Kidney tubule cell (primary cell): ENCODE results near the gene INPP5A.

Source experiments
- DNase-seq: peaks from one replicate; pipeline ENCODE4 v3.0.0-alpha.2; 2018; ENCODE audit warnings: low spot score

Gene INPP5A

DNA sequence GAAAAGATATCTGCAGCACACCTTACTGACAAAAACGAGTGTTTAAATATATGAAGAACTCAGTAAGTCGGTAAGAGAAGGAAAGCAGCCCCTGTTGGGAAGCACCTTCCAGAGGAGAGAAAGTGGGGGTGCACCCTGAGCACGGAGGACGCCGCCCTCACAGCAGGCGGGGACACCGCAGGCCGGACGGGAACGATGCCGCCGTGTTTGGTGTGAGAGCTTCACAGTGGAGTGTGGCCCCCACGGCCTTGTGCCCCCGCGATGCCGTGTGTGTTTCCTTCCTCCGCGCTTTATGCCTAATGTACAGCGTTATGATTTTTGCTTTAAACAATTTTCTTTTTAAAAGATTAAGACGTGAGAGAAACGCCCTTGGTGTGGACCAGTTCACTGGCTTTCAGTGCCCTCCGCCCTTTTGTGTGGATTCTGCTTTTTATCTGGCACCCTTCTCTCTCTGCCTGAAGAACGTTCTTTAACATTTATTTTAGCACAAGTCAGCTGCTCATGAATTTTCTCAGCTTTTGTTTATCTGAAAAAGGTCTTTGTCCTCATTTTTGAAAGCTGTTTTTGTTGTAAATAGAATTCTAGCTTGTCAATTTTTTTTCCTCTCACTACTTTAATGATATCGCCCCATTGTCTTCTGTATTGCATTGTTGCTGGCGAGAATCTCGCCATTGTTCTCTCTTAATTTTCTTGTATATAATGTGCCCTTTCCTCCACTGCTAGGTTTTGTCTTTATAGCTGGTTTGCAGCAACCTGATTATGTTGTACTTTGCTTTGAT is 110.7 kb downstream of the INPP5A start:
- DNase-seq = no peak

DNA sequence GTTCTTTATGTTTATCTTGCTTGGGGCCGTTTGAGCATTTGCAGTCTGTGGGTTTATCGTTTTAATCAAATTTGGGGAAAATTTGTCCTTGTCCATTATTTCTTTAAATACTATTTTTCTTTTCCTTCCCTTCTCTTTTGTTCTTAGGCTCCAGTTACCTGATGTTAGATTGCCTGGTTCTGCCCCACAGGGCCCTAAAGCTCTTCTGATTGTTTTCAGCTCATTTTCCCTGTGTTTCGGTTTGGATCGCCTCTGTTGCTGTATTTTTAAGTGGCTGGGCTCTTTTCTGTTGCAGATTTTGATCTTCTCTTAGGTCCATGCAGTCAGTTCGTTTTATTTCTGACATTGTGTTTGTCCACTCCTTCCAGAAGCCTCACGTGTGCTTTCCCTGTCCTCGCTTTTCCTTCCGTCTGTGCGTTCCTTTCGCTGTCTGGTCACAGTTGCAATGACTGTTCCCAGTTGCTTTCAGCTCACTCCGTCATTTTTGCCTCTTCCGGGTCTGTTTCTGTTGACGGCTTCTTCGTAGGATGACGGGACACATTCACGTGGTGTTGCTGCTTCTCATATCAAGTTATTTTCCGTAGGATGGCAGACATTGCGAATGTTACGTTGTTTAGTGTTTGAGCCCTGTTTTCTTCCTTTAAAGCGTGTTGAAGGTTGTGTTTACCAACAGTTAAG is 111.4 kb downstream of the INPP5A start:
- no peak for DNase-seq

DNA sequence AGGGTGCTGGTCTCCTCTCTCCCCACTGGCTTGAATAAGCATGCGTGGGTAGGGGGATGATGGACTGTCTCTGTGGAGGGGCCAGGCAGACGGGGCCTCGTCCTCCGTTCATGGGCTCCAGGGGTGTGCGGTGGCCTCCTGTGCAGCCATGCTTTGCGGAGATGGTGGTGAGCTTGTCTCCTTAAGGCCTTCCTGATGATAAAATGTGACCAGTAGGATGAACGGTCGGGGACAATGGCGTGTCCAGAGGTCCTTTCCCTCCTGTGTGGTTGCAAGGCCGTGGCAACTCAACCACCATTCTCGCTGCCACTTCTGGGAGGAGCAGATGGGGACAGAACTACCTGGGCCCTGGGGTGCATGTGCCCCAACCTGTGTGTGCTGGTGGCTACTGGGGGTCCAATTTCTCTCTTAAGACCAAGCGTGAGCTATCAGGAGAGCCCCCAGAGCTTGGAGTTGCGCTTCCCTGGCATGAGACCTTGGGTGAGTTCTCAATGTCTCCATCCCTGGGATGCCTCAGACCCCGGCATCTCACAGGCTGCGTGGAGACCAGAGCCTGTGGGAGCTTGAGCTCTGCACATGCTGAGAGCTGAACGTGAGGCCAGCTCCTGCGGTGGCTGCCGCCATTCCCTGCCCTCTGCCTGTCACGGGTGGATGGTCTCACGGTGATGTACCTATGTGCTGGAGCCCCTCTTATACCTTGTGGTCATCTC is 112.2 kb downstream of the INPP5A start:
- DNase-seq = no peak

DNA sequence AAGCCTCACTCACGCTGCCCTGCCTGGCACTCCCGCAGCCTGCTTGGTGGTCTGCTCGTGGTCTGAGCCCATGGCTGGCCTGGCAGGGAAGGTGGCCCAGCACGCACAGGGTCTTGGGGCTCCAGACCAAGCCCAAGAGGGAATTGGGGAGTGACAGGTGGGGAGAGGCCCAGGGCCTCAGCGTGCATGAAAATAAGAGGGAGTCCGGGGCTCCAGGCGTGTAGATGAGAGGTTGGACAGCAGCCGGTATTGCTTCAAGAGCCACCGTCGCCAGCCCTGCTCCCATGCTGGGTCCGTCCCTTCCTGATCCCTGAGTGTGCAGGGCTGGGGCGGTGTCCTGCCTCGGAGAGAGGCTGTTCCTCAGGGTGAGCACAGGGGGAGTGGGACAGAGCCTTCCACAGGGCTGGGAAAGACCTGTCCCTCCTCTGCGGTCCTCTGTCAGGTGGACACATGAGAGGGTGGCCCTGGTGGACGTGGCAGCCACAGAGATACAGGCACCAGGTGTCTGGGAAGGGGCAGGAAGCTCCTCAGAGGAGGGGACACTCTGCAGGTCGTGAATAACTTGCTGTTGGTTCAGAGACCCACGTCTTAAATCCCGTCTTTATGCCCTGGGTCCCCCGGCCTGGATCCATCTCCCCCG is 113.1 kb downstream of the INPP5A start:
- DNase-seq = no peak

DNA sequence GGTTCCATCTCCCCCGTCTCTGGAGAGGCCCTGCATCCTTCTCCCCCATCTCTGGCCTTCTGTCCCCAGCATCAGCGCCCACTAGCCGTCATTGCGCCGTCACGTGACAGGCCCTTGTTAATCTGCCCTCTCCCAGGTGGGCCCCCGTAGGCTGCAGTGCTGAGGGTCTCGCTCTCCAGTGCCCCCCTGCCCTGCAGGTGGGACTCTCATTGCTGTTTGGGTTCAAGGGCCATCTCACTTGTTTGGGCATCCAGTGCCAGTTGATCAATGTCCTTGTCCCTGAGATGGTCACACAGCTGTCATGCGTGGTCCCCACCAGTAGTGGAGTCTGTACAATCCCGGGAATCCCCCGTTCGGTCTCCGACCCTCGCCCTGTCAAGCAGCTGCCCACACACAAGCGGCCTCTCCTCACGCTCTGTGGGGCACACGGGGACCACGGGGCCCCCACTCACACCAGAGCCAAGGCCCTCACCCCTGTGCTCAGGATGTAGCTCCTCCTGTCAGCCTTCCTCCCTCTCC is 114.0 kb downstream of the INPP5A start:
- DNase-seq = no peak

DNA sequence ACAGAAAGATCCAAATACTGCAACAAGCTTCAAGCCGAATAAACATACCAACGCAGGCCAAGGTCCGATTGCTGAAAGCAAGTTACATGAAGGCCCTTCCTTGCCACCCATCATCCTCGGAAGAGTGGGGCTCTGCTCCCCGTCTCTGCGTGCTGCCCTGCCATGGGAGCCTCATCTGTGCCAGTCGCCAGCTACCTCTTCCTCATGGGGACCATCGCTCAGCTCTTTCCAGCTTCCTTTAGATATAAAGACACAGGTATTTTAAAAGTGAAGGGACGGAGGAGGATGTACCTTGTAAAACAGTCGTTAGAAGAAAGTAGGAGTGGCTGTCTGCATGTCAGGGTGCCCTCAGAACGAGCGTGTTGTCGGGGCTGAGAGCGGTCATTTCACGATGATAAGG is 114.9 kb downstream of the INPP5A start:
- no peak for DNase-seq

DNA sequence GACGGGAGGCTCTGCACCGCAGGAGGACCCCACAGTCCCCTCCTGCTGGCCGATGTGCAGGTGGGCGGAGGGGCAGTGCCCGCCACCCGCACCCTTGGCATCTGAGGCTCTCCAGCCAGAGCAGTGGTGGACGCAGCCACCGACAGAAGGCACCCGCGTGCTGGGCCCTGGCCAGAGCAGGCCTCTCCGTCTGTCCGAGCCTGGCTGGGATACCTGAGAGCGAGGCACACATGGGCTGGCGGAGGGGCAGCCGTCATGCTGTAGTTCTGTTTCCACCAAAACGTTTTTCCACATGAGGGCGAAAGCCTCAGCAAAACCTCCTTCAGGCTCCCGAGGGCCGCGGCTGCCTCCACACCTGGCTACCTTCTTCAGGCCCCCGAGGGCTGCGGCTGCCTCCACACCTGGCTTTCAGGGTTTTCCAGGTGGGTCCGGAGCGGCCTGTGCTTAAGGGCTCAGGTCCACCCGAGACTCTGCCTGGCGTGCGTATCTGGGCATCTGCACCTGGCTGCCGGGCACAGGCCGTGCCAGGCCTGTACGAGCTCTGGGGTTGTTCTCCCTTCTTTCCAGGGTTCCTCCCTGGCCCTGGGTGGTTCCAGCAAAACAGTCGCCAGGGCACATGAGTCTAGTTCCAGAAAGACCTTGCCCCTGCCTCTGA is 115.5 kb downstream of the INPP5A start:
- no peak for DNase-seq

DNA sequence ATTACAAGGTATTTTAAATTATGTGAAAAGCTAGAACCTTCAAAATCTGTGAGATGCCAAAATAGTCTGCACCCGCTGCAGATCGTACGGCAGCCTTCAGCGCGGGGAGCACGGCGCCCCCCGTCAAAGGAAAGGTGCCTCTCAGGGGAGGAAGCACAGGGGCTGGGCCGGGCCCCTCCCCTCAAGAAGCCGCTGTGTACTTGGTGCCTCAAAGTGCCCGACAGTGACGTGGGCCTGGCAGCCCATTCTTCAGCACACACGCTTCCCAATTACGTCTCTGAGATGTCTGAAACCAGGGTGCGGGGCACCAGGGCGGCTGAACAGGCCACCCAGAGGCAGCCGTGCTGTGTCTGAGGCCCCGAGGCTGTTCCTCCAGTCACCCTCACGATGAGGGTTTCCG is 116.1 kb downstream of the INPP5A start:
- DNase-seq = no peak

DNA sequence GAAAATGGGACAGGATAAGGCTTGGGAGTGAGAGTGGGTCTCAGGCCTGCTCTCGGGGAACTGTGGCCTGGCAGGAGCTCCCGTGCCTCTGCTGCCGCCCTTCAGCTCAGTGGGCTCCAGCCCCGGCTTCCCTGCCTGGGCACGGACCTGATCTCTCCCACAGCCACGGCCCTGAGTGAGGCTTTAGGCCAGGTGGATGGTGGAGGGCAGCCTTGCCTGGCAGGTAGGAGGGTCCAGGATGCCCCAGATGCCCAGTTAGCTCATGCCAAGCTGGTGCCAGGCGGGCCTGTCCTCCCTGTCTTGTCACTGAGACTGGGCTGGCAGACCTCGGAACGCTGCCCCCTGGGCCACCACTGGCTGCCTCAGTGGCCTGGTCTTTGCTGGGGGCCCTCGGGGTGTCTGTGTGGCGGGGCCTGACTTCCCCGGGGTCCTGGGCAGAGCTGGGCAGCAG is 116.6 kb downstream of the INPP5A start:
- DNase-seq = no peak

DNA sequence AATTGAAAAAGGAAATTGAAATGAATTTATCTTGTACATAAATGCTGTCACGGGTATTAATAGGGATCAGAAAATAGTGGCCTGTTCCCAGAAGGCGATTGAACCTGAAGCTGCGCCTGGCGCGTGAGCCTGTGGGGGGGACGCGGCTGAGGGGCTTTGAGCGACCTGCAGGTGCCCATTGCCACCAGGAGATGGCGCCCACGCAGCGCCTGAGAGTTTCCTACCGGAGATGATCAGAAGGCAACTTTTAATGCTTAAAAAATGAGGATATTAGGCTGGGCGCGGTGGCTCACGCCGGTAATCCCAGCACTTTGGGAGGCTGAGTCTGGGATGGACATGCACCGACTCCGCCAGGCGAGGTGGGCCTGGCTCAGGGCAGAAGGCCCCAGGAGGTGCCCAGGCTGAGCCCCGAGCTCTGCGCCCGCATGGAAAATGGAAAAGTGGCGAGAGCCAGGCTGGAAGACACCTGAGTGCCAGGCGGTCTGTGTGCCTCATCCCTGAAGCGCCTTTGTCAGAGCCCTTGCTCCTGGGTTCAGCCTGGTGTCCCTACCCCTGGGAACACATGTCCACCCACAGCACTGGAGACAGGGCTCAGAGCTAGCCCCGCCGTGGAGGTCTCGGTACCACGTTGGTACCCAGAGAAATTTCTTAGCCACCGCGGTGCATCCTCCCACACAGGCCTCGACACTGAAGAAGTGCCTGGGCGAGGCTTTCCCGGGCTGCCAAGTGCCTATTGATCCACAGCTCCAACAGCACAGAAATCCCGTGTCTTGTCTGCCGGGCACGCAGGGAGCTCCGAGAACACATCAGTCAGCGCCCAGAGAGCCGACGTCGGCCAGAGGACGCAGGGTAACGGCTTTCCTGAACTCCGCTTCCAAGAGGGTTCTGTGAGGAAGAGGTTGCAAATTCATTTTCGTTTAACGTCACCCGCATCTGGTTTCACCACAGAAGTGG is 117.4 kb downstream of the INPP5A start:
- peak; percentile 55 for DNase-seq

DNA sequence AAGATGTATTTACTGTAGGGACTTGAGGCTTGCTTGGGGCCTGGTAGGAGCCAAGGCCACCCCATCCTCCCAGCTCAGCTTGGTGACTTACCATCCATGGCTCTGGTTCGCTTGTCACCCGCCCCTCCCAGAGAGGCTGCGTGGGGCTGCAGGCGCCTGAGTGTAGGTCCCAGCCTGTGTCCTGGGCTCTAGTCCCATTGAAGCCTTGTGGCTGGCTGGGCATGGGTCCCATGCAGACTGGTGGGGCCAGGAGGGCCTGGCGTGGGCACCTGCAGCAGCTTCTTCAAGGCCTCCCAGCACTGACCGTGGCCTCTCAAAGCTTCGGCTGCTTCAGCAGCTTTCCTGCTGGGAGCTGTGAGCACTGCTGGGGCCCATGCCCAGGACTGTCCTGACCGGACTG is 118.1 kb downstream of the INPP5A start:
- no peak for DNase-seq

DNA sequence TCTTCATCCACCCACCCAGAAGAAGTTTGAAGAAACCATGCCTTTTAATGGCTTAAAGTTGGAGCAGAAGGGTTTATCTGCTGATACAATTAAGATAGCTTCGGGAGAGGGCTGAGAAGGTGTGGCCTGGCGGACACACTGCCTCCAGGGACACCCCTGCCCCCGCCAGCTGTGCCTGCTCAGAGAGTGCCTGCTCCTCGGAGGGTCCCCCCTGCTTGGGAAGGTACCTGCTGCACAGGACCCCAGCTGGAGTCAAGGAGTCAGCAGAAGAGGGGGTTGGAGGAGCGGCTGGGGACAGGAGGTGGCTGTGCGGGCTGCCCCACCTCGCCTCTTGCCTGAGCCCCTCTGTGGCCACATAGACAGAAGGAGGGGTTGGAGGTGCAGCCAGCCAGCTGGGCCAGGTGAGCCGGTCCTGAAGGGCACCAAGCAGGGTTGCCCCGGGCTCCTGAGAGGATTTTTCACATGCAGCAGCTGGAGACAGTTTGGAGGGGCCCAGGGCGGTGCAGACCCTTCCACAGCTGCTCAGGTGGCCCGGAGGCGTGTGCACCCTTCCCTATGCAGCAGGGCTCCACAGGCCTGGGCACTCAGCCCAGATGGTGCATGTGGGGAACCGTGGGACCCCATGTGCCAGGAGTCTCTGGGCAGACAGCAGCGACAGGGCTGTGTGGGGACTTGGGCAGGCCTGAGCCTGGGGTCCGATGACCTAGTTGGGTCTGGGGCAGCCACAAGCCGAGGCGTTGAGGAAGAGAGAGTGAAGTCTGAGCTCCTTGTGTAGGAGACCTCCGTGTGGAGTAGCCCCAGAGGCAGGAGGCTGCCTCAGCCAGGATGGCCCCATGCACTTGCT is 118.9 kb downstream of the INPP5A start:
- no peak for DNase-seq

DNA sequence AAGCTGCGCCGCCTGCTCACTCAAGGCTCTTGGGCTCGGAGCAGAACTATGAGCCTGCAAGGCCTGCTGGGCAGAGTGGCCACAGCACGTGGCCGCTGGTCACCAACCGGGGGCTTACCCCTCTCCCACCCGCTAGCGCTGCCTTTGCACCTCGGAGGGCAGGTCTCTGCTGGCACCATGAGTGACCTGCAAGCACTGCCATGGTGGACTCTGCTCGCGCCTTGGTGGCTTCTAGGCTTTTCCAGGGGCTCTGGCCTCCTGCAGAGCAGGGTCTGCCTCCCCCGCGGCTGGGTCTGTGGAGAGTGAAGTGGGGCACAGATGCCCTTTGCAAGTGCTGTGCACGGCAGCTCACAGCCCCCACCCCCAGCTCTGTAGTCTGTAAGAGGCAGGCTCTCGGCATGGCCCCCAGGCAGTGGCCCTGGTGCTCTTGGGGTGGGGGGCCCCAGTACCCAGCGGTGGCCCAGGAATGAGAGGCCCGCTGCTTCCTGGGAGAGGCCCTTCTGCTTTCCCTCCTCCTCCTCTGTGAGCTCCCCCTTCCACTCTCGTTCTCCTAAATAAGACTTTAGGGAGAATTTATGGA is 119.6 kb downstream of the INPP5A start:
- no peak for DNase-seq

DNA sequence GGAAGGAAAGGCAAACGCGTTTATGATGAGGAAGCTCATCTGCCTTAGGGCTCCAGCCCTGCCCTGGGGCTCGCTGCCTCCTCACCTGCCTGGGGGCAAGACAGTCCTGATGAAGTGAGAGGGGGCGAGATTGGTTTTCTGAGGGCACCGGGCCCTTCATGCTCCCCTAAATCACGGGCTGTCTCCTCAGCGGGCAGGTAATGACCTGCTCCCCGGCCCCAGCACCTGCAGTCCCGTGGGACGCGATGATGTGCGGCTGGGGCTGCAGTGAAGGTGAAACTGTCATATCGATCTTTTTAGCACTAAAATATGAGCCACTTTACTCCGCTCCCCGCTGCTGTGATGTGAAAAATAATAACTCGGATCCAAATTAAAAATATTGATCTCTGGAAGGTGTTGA is 120.2 kb downstream of the INPP5A start:
- no peak for DNase-seq

DNA sequence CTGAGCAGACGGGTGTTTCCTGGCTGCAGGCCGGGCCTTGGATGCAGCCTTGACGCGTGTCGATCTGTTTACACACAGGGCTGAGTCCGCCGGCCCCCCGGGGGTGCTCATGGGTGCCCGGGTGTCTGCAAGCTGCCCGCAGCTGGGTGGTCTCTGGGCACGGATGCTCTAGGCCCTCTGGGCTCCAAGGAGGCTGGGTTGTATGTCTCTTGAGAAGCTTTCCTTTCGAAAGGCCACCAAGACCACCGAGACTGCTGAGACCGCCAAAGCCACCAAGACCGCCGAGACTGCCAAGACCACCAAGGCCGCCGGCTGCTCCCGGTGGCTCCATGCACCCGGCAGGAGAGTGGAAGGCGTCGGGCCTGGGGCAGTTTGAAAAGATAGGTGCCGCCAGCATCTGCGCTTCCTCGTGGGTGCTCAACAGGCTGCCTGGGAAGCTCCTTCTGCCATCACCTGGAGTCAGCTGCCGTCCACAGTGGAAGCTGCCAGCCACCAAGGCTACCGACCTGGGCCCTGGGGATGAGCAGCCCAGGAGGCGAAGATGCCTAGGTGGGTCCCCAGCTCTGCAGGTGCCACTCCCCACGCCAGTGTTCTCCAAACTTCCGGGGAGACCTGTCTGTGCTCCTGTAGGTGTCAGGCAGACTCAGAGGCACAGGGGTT is 121.1 kb downstream of the INPP5A start:
- no peak for DNase-seq

DNA sequence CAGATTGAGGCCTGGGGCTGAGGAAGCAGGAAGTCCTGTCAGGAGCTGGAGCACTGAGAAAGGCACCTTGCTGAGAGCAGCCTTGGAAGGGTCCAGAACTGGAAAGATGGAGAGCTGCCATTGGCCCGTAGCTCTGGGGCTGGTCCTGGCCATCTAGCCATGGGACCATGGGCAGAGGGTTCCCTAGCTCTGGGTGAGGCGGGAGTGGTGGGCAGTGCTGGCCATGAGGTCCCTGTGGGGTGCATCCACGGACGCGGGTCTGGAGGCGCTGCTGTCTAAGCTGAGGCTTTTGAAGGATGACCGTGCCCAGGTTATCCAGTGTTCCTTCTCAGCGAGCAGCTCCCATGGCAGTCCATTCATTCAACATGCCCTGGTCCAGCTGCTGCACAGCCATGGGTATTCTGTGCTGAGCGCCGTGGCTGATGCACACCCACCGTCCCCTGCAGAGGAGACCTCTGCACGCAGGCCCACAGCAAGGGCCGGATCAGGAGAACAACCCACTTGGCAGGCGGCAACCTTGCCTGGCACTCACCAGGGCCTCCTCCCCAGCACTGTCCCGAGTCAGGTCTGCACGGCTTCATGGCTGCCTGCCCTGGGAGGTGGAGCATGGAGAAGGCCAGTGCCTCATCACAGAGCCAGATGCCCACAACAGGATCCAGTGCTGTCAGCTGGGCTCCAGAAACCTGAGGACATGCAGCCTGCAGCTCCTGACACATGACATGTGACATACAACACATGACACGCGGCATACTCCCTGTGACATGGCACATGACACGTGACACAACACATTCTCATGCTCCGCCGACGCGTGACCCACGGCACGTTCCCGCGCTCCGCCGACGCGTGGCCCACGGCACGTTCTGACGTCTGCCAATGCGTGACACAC is 121.9 kb downstream of the INPP5A start:
- peak; percentile 22 for DNase-seq

DNA sequence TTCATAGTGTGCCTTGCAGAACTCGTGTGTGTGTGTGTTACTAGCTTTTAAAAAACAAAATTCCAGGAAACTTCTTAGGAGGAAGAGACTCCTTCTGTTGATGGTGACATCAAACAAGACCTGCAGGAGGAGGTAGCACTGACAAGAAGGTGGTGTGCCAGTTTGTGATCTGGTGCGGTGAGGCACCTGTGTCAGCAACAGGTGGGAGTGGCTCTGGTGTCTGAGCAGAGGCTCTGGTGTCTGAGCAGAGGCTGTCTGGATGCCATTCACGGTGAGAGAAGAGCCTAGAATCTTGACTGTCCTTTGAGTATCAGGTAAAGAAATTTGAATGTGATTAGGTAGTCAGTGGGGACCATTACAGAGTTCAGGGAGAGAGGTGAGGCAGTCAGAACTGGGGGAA is 122.8 kb downstream of the INPP5A start:
- DNase-seq = no peak
